SH-SY5Y (cell line): ENCODE data around the gene PDGFA.

Experiments
- GATA2 ChIP-seq: IDR thresholded peaks from 2 replicates; pipeline ENCODE4 v1.6.1; 2011; ENCODE audit warnings: mild to moderate bottlenecking, low read depth, low read length
- GATA3 ChIP-seq: IDR thresholded peaks from 2 replicates; pipeline ENCODE4 v1.6.1; 2011; ENCODE audit warnings: low read depth, mild to moderate bottlenecking, low read length, moderate library complexity

DNA sequence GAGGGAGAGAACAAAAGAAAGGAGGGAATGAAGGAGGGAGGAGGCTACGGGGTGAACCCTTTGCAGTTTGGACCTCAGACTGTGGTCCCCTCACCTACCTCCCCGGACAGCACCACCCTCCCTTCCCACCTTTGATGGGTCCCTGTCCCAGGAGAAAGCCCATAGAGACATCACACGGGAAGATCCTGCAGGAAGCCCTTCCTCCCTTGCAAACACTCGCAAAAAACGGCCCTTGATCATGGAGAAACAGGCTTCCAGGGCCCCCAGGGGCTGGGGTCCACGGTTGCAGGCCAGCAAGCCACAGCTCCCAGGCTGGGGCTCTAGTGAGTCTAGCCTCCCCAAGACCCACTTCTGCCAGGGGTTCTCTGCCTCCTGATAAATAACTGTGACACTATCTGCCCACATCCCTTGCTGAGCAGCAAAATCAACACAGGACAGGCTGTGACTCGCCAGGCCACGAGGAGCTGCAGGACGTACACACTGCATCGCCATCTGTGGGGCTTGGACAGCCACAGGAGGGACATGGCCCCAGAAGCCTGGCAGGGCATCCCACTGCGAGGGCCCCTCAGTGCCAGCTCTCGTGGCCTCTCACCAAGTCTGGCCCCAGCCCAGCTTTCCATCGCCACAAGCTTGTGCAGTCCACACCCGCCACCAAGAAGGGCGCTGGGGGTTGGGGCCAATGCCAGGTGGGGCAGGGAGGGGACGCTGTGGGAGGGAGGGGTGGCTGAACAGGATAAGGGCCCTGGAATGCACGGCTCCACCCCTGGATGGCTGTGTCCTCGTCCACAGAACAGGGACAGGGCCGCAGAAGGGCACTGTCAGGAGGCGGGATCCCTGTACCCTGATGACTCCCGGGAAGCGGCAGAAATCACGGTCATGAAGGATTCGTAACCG is 34.2 kb downstream of the PDGFA start:
- no peak for TF ChIP-seq GATA2
- TF ChIP-seq GATA3, result no peak
